IgD-negative memory B cell (primary cell): ENCODE data around the gene FBXO7. TPM values are rescaled to one million over a fixed set of nuclear protein-coding genes. Genes with fewer than 3 reads are reported as not detected.

Source experiments
- H3K27ac Mint-ChIP-seq, 3 donors: one replicate each; pipeline ENCODE4 v1.8.0; 2020 to 2022; ENCODE audit warnings: mild to moderate bottlenecking in 3 of 3, mixed read lengths in 3 of 3, moderate library complexity in 1 of 3
- H3K27me3 Mint-ChIP-seq: one replicate; pipeline ENCODE4 v1.8.0; 2021; ENCODE audit warnings: mixed read lengths
- H3K36me3 Mint-ChIP-seq: one replicate; pipeline ENCODE4 v1.8.0; 2020; ENCODE audit warnings: mild to moderate bottlenecking, mixed read lengths
- H3K4me1 Mint-ChIP-seq, 3 donors: one replicate each; pipeline ENCODE4 v1.8.0; 2020 to 2022; ENCODE audit warnings: mixed read lengths in 3 of 3, mild to moderate bottlenecking in 1 of 3
- H3K4me3 Mint-ChIP-seq, 4 donors: one replicate each; pipeline ENCODE4 v1.8.0; 2020 to 2022; ENCODE audit warnings: mild to moderate bottlenecking in 4 of 4, mixed read lengths in 4 of 4, moderate library complexity in 3 of 4
- H3K9me3 Mint-ChIP-seq, 3 donors: one replicate each; pipeline ENCODE4 v1.8.0; 2020 to 2021; ENCODE audit warnings: mixed read lengths in 3 of 3, mild to moderate bottlenecking in 1 of 3
- polyA plus RNA-seq: library from polyadenylated mRNA; unstranded; fragments of 300-500 nt; fragmentation: Illumina TruSeq; gene quantifications from one replicate; pipeline ENCODE4 v1.2.3, GENCODE V29; 2021

The FBXO7 gene
- polyA plus RNA-seq, 1 donor from 2014 or later = 148 TPM

DNA sequence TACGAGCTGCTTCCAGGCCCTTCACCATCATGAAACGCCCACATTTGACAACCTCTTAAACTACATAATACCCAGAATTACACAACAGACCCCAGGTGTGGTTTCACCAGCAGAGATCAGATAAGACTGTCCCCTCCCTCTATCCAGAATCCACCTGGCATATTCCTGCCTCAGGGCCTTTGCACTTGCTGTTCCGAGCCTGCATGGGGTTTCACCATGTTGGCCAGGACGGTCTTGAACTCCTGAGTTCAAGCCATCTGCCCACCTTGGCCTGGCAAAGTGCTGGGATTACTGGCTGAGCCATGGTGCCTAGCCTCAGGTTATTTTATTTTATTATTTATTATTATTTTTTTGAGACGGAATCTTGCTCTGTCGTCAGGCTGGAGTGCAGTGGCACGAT lies 73.4 kb downstream of the FBXO7 start:
- Mint-ChIP-seq H3K4me1 (no peaks in the 10 kb centered on the region), H3K9me3 (no peaks in the 10 kb centered on the region), H3K36me3 (peaks cover 1% of the 10 kb centered on the region), H3K4me3 (no peak overlapping the region), H3K27ac (no peak overlapping the region), H3K27me3 (peaks cover 13% of the 10 kb centered on the region)

Other genes with a start within 250 kb of the FBXO7 start
- not detected for gene SLC5A4, start 219.5 kb upstream of the FBXO7 start, polyA plus RNA-seq
- gene RFPL3, start 116.9 kb upstream of the FBXO7 start, polyA plus RNA-seq = not detected
- gene RTCB, start 62.6 kb upstream of the FBXO7 start, polyA plus RNA-seq = 119 TPM
- gene BPIFC, start 10.4 kb upstream of the FBXO7 start, polyA plus RNA-seq = not detected